Tibial nerve (tissue), 4 donors: ENCODE data around the gene DAB1. TPM values are rescaled to one million over a fixed set of nuclear protein-coding genes. Genes with fewer than 3 reads are reported as not detected.

Experiments used
- DNase-seq, 2 donors: peaks; one replicate each; pipeline ENCODE4 v3.0.0-alpha.2; 2019; ENCODE audit warnings: low spot score in 2 of 2
- H3K27ac ChIP-seq, 4 donors: fragments of 200-600 bp; sonication (generic) in 3 of 4; one replicate each; pipeline ENCODE4 v1.5.1; 2017 to 2019; ENCODE audit warnings: mild to moderate bottlenecking in 1 of 4
- H3K27me3 ChIP-seq, 2 donors: fragments of 200-600 bp; sonication (generic) in 1 of 2; one replicate each; pipeline versions ENCODE4 v1.5.1 to v1.6.0; 2017 to 2019
- H3K36me3 ChIP-seq, 3 donors: fragments of 200-600 bp; sonication (generic); one replicate each; pipeline ENCODE4 v1.5.1; 2018 to 2019
- H3K4me1 ChIP-seq, 4 donors: fragments of 200-600 bp; sonication (generic) in 3 of 4; one replicate each; pipeline ENCODE4 v1.5.1; 2017 to 2019
- H3K4me3 ChIP-seq, 4 donors: fragments of 200-600 bp; sonication (generic) in 3 of 4; one replicate each; pipeline ENCODE4 v1.5.1; 2017 to 2019; ENCODE audit warnings: mild to moderate bottlenecking in 1 of 4, moderate library complexity in 1 of 4
- H3K9me3 ChIP-seq, 4 donors: fragments of 200-600 bp; sonication (generic) in 3 of 4; one replicate each; pipeline ENCODE4 v1.5.1; 2017 to 2019
- EP300 ChIP-seq, 2 donors: sonication (generic); formaldehyde crosslinking; IDR thresholded peaks; one replicate each; pipeline ENCODE4 v1.6.1; 2017; ENCODE audit warnings: antibody characterized with exemption in 2 of 2, mild to moderate bottlenecking in 1 of 2
- POLR2A ChIP-seq, 2 donors: fragments of 450-650 bp; IDR thresholded peaks; one replicate each; pipeline ENCODE4 v1.6.1; 2017; ENCODE audit warnings: antibody characterized with exemption in 2 of 2, mild to moderate bottlenecking in 2 of 2, moderate library complexity in 2 of 2
- WGBS, 2 donors: methylation state at CpG; one replicate each; pipeline ENCODE4 v1.1.5; 2018; 5-methylcytosine and 5-hydroxymethylcytosine counted together
- total RNA-seq, 4 donors: library from RNA; depleted of rRNA; stranded (reverse); fragments of >200 nt; gene quantifications; one replicate each; pipeline ENCODE4 v1.1.0, GENCODE V29; 2016
- TF ChIP-seq, protein P1 (sequence below), 5 experiments: fragments of 200-600 bp in 3 of 5; fragments of 450-650 bp in 2 of 5; sonication (generic) in 3 of 5; IDR thresholded peaks; one replicate each; pipeline ENCODE4 v1.5.1; 2016 to 2019; ENCODE audit warnings: antibody characterized with exemption in 5 of 5, mild to moderate bottlenecking in 3 of 5, moderate library complexity in 2 of 5

The DAB1 gene
- total RNA-seq, 4 donors from 2014 or later = 4.0 to 8.3 (median 4.4) TPM

DNA sequence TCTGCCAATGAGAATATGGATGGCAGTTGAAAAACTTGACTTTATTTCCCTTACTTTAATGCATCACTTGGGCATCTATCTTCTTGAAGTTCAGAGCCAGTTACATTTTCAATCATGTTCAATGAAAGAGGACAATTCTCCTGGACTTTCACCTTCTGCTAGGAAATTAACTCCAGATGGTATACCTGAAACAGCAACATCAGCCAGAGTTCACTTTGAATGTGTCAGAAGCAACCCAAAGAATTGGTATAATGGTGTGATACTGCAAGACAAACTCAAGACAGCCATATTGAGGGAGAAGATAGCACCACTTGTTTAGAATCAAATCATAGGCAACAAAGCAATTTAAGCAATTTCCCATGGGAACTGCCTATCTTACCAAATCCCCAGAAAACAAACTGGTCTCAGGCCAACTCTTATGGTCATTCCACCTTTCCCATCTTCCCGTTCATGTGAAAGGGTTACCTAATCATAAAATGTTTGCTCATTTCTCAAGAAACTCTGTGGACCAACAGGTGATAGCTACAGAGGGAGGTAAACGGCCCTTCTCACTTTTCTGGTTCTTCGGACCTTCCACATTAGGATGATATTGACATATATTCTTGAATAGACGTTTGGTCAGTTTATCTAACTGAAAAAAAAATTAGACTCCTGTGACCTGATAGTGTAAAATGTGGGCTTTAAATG, 428.3 kb downstream of the DAB1 start:
- Histone ChIP-seq H3K4me3 (no peak overlapping the region), H3K27ac (no peak overlapping the region), H3K9me3 (no peaks in the 10 kb centered on the region), H3K4me1 (no peaks in the 10 kb centered on the region), H3K27me3 (no peaks in the 10 kb centered on the region), H3K36me3 (no peaks in the 10 kb centered on the region)
- TF ChIP-seq, protein P1, sequence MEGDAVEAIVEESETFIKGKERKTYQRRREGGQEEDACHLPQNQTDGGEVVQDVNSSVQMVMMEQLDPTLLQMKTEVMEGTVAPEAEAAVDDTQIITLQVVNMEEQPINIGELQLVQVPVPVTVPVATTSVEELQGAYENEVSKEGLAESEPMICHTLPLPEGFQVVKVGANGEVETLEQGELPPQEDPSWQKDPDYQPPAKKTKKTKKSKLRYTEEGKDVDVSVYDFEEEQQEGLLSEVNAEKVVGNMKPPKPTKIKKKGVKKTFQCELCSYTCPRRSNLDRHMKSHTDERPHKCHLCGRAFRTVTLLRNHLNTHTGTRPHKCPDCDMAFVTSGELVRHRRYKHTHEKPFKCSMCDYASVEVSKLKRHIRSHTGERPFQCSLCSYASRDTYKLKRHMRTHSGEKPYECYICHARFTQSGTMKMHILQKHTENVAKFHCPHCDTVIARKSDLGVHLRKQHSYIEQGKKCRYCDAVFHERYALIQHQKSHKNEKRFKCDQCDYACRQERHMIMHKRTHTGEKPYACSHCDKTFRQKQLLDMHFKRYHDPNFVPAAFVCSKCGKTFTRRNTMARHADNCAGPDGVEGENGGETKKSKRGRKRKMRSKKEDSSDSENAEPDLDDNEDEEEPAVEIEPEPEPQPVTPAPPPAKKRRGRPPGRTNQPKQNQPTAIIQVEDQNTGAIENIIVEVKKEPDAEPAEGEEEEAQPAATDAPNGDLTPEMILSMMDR (IDR thresholded peaks at IDR 0.05) = no peak
- TF ChIP-seq POLR2A (IDR thresholded peaks at IDR 0.05) (no peak), EP300 (IDR thresholded peaks at IDR 0.05) (no peak)
- no peak for DNase-seq
- 90 to 95% methylated on average over 4 of the region's 4 CpGs for WGBS, 2 donors

DNA sequence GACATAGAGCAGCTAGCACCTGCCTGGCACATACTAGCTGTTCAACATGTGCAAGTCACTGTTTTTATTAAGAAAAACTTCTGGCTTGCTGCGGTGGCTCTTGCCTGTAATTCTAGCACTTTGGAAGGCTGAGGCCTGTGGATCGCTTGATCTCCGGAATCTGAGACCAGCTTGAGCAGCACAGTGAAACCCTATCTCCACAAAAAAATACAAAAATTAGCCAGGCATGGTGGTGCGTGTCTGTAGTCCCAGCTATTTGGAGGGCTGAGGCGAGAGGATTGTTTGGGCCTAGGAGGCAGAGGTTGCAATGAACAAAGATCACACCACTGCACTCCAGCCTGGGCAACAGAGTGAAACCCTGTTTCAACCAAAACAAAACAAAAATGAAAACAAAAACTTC, 430.4 kb downstream of the DAB1 start:
- Histone ChIP-seq H3K36me3 (no peaks in the 10 kb centered on the region), H3K4me1 (no peaks in the 10 kb centered on the region), H3K27ac (no peak overlapping the region), H3K27me3 (no peaks in the 10 kb centered on the region), H3K4me3 (no peak overlapping the region), H3K9me3 (no peaks in the 10 kb centered on the region)
- TF ChIP-seq, protein P1 (IDR thresholded peaks at IDR 0.05) = no peak
- WGBS, 2 donors = 74 to 76% methylated on average over 5 of the region's 5 CpGs
- no peak for DNase-seq

DNA sequence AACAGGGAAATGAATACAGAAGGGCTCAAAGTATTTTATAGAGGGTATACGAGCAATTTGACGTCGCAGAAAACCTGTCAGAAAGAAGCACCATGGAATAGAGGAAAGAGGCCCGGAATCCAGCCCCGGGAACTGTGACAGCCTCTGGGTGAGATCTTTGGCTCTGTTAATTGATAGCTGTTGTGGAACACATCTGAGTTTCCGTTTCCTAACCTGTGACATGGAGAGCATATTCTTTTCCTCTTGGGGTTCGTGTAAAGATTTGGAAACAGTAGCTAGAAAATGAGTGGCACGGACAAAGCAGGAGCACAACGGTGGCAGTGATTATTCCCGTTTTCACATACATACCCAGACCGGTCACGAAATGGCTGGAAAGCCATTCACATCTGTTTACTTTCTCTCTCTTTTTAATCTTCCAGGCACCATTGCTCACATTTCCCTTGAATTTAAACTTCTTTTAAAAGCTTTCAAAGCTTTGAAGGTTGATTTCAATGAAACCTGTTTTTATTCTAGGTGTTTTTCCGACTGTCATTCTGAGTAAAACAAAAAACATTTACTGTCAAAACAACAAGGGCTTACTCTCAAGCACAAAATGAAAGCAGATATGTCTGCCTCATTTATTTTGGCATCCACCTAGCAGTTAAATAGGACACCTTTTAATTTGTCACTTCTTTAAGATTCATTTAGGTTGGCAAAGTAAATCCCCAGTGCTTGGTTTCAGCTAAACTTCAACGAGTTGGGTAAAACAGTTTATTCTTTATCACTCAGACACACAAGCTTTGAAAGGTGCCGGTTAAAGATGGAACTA, 431.3 kb downstream of the DAB1 start:
- TF ChIP-seq, protein P1 (IDR thresholded peaks at IDR 0.05) = no peak
- TF ChIP-seq POLR2A (IDR thresholded peaks at IDR 0.05) (no peak), EP300 (IDR thresholded peaks at IDR 0.05) (no peak)
- Histone ChIP-seq H3K4me1 (no peaks in the 10 kb centered on the region), H3K36me3 (no peaks in the 10 kb centered on the region), H3K27ac (no peak overlapping the region), H3K27me3 (no peaks in the 10 kb centered on the region), H3K9me3 (no peaks in the 10 kb centered on the region), H3K4me3 (no peak overlapping the region)
- no peak for DNase-seq
- 83 to 86% methylated on average over 15 of the region's 15 CpGs for WGBS, 2 donors

DNA sequence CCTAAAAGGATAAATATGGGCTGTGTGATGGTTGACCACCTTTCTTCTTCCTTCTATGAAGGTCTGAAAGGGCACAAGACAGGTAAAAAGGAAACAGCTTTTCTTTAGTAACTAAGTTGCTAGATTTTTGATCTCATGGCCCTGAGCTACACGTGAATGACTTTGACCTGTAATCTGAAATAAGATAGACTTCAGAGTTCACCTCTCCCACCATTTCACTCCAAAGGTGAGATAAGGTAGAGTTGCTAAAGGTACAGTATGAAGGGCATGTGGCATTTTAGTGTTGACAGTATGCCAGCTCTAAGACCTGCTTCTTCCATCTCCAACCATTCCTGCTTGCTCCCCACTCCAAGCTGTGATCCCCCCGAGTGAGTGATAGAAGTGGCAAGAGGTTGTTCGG, 432.3 kb downstream of the DAB1 start:
- TF ChIP-seq, protein P1 (IDR thresholded peaks at IDR 0.05) = no peak
- TF ChIP-seq EP300 (IDR thresholded peaks at IDR 0.05) = no peak
- TF ChIP-seq POLR2A (IDR thresholded peaks at IDR 0.05) = no peak
- no peaks in the 10 kb centered on the region for H3K36me3 ChIP-seq
- 86 to 89% methylated on average over 3 of the region's 3 CpGs for WGBS, 2 donors
- H3K9me3 ChIP-seq = no peaks in the 10 kb centered on the region
- H3K4me1 ChIP-seq = no peaks in the 10 kb centered on the region
- no peaks in the 10 kb centered on the region for H3K27me3 ChIP-seq
- H3K27ac ChIP-seq = no peak overlapping the region
- H3K4me3 ChIP-seq = no peak overlapping the region
- DNase-seq = no peak

DNA sequence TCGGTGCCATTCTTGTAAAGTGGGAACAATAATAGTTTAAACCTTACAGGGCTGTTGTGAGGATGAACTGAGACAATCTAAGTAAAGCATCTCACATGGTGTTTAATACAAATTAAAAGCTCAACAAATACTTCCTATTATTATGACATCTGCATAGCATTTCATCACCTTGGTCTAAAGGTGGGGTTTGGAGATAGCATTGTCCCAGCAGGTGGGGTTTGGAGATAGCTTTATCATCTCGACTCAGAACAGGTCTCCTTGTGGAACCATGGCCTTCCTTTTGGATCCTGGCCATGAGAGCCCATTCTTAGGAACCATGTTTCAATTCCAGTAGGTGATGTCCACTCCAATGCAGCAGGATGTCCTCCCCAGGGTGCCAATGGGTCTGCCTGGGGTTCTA, 437.5 kb downstream of the DAB1 start:
- no peaks in the 10 kb centered on the region for H3K36me3 ChIP-seq
- DNase-seq = no peak
- no peaks in the 10 kb centered on the region for H3K27me3 ChIP-seq
- no peak for TF ChIP-seq POLR2A (IDR thresholded peaks at IDR 0.05)
- TF ChIP-seq, protein P1 (IDR thresholded peaks at IDR 0.05) = no peak
- no peak for TF ChIP-seq EP300 (IDR thresholded peaks at IDR 0.05)
- H3K4me1 ChIP-seq = no peaks in the 10 kb centered on the region
- H3K4me3 ChIP-seq = no peak overlapping the region
- no peaks in the 10 kb centered on the region for H3K9me3 ChIP-seq
- no peak overlapping the region for H3K27ac ChIP-seq
- 77 to 89% methylated on average over 2 of the region's 2 CpGs for WGBS, 2 donors
